ENCODE data around the gene CENPF.
"Not testable (repeated sequence)": the region's sequence is repeated elsewhere in the genome, so short reads cannot be mapped to it uniquely, and the experiment has no call there.

CENPF gene

GRCh38 chr1:214602764-214603657, at the start of gene CENPF:
Gene CENPF (plus strand): TSS chr1:214603195. CDS start chr1:214613755, 10,560 bp downstream.
- DNase-seq (ENCODE audit: low read depth), result peak; percentile 83

GRCh38 chr1:214557952-214558735, 44.9 kb upstream of the CENPF start:
- no peak for DNase-seq (ENCODE audit: low read depth)

- no peak for DNase-seq (ENCODE audit: low read depth)
Observed at GRCh38 chr1:214563881-214564280, 39.1 kb upstream of the CENPF start.

- no peak for DNase-seq (ENCODE audit: low read depth)
Observed at GRCh38 chr1:214565310-214565709, 37.7 kb upstream of the CENPF start.

- no peak for DNase-seq (ENCODE audit: low read depth)
Observed at GRCh38 chr1:214566158-214567104, 36.6 kb upstream of the CENPF start.

GRCh38 chr1:214567481-214567980, 35.5 kb upstream of the CENPF start:
- no peak for DNase-seq (ENCODE audit: low read depth)

- no peak for DNase-seq (ENCODE audit: low read depth)
Observed at GRCh38 chr1:214568328-214568727, 34.7 kb upstream of the CENPF start.

- no peak for DNase-seq (ENCODE audit: low read depth)
Observed at GRCh38 chr1:214569357-214570004, 33.5 kb upstream of the CENPF start.

GRCh38 chr1:214570442-214570841, 32.6 kb upstream of the CENPF start:
- no peak for DNase-seq (ENCODE audit: low read depth)

- no peak for DNase-seq (ENCODE audit: low read depth)
Observed at GRCh38 chr1:214571281-214571680, 31.7 kb upstream of the CENPF start.

- DNase-seq (ENCODE audit: low read depth), result no peak
Observed at GRCh38 chr1:214573386-214574318, 29.3 kb upstream of the CENPF start.

GRCh38 chr1:214574598-214575411, 28.2 kb upstream of the CENPF start:
- no peak for DNase-seq (ENCODE audit: low read depth)

- DNase-seq (ENCODE audit: low read depth), result not testable (repeated sequence)
Observed at GRCh38 chr1:214576120-214576519, 26.9 kb upstream of the CENPF start.

- no peak for DNase-seq (ENCODE audit: low read depth)
Observed at GRCh38 chr1:214579183-214579582, 23.8 kb upstream of the CENPF start.

GRCh38 chr1:214581785-214582184, 21.2 kb upstream of the CENPF start:
- no peak for DNase-seq (ENCODE audit: low read depth)

GRCh38 chr1:214582289-214582891, 20.6 kb upstream of the CENPF start:
- no peak for DNase-seq (ENCODE audit: low read depth)

- DNase-seq (ENCODE audit: low read depth), result no peak
Observed at GRCh38 chr1:214583113-214583512, 19.9 kb upstream of the CENPF start.

GRCh38 chr1:214583824-214584554, 19.0 kb upstream of the CENPF start:
- no peak for DNase-seq (ENCODE audit: low read depth)
